K562 (cell line): ENCODE results near the gene PTTG2. TPM values are rescaled to one million over a fixed set of nuclear protein-coding genes. Genes with fewer than 3 reads are reported as not detected.

ENCODE experiments used
- ATAC-seq: fragments of 200-7000 bp; cut with Tn5 transposase; 3 replicates; pipeline ENCODE4 v1.9.1; 2020; ENCODE audit warnings: moderate library complexity
- BruUV-seq: library from RNA; stranded (reverse); fragments of 400-500 nt; replicated peaks from 2 replicates; lab custom pipeline; 2021; lab: Mats Ljungman, UMichigan
- CTCF ChIA-PET: fragments of 300-600 bp; formaldehyde crosslinking; extraction: SDS; loops from one replicate; lab custom pipeline; 2021; ENCODE audit warnings: low intra/inter-chr PET ratio; lab: Yijun Ruan, JAX
- POLR2A ChIA-PET: fragments of 300-600, 350-650 bp; sonication (Branson Sonifier 250); formaldehyde crosslinking; extraction: SDS; loops from one replicate; lab custom pipeline; 2021; ENCODE audit warnings: antibody characterized with exemption, inconsistent platforms; lab: Yijun Ruan, JAX
- DNase-seq, 4 experiments: peaks; one replicate each; pipeline versions ENCODE4 v3.0.0 to v3.0.0-alpha.2; 2011 to 2018; ENCODE audit warnings: low spot score in 3 of 4, mixed read lengths in 3 of 4; ENCODE audit errors: extremely low read depth in 1 of 4
- FAIRE-seq: peaks from 2 replicates; lab custom pipeline; 2011; peaks lifted over from hg19 to GRCh38; lab: Jason Lieb, UNC
- H2AFZ ChIP-seq: 2 replicates; pipeline ENCODE4 v1.6.0; 2011; ENCODE audit warnings: low read depth, low read length, control low read depth, inconsistent platforms
- H3K27ac ChIP-seq: fragments of 200-600 bp; 3 replicates; pipeline ENCODE4 v1.8.0; 2011; ENCODE audit warnings: low read depth, mild to moderate bottlenecking, control low read depth, inconsistent platforms, low read length, moderate library complexity, mixed read lengths; ENCODE audit errors: extremely low read depth
- H3K27me3 ChIP-seq, 2 experiments: fragments of 300-600 bp in 1 of 2; 2 replicates in 1 of 2; 3 replicates in 1 of 2; pipeline versions ENCODE4 v1.6.0 to v1.8.0; 2011; ENCODE audit warnings: inconsistent platforms in 2 of 2, low read length in 2 of 2, mild to moderate bottlenecking in 1 of 2, mixed read lengths in 1 of 2, moderate library complexity in 1 of 2; ENCODE audit not compliant: control insufficient read depth in 2 of 2, insufficient read depth in 2 of 2
- H3K36me3 ChIP-seq: fragments of 300-600 bp; 3 replicates; pipeline ENCODE4 v1.8.0; 2011; ENCODE audit warnings: mild to moderate bottlenecking, low read length, inconsistent platforms; ENCODE audit not compliant: control insufficient read depth, insufficient read depth
- H3K4me1 ChIP-seq, 2 experiments: fragments of 200-600 bp in 1 of 2; replicated peaks in 1 of 2; 2 replicates in 1 of 2; 3 replicates in 1 of 2; pipeline versions ENCODE4 v1.5.1 to v1.8.0; 2011; ENCODE audit warnings: inconsistent platforms in 2 of 2, low read length in 2 of 2, mild to moderate bottlenecking in 1 of 2, mixed read lengths in 1 of 2, moderate library complexity in 1 of 2; ENCODE audit not compliant: control insufficient read depth in 2 of 2, insufficient read depth in 2 of 2
- H3K4me2 ChIP-seq: 2 replicates; pipeline ENCODE4 v1.6.1; 2011; ENCODE audit warnings: low read length, control low read depth, inconsistent platforms, mixed read lengths; ENCODE audit not compliant: insufficient read depth
- H3K4me3 ChIP-seq: fragments of 200-600 bp; sonication (generic), shearing (Covaris generic); 2 replicates; pipeline ENCODE4 v1.5.1; 2016; ENCODE audit warnings: control low read depth, inconsistent platforms
- H3K79me2 ChIP-seq: fragments of 200-600 bp; 3 replicates; pipeline ENCODE4 v1.8.0; 2011; ENCODE audit warnings: low read length, inconsistent platforms; ENCODE audit not compliant: control insufficient read depth, insufficient read depth
- H3K9ac ChIP-seq, 2 experiments: 2 replicates each; pipeline versions ENCODE4 v1.6.0 to v1.6.1; 2011; ENCODE audit warnings: low read depth in 2 of 2, low read length in 2 of 2, control low read depth in 1 of 2, inconsistent platforms in 1 of 2, mild to moderate bottlenecking in 1 of 2, mixed read lengths in 1 of 2; ENCODE audit not compliant: insufficient read depth in 1 of 2
- H3K9me1 ChIP-seq: one replicate; pipeline ENCODE4 v1.6.0; 2011; ENCODE audit warnings: inconsistent platforms, mild to moderate bottlenecking, low read length, moderate library complexity; ENCODE audit not compliant: control insufficient read depth, insufficient read depth
- H3K9me3 ChIP-seq: replicated peaks from 2 replicates; pipeline ENCODE4 v1.5.1; 2011; ENCODE audit warnings: low read depth, low read length, inconsistent platforms; ENCODE audit not compliant: control insufficient read depth, insufficient read depth
- H4K20me1 ChIP-seq: replicated peaks from 2 replicates; pipeline ENCODE4 v1.6.1; 2011; ENCODE audit warnings: low read length, inconsistent platforms, mixed read lengths; ENCODE audit not compliant: control insufficient read depth, insufficient read depth
- CBX1 ChIP-seq: sonication (generic); IDR thresholded peaks from 2 replicates; pipeline ENCODE4 v1.6.1; 2016; ENCODE audit warnings: antibody characterized with exemption, low read depth, mild to moderate bottlenecking
- EP300 ChIP-seq: IDR thresholded peaks from 2 replicates; pipeline ENCODE4 v1.6.1; 2012; ENCODE audit warnings: low read length, improper control_type of control experiment
- GABPA ChIP-seq: fragments of 200-800 bp; sonication (Bioruptor generic); conservative IDR thresholded peaks from 2 replicates; pipeline ENCODE4 v1.6.1; 2016; ENCODE audit warnings: low read depth, missing genetic modification characterization, missing compliant biosample characterization
- GATAD2B ChIP-seq: fragments of 450-650 bp; IDR thresholded peaks from 2 replicates; pipeline ENCODE4 v1.6.1; 2017; ENCODE audit warnings: mild to moderate bottlenecking, borderline replicate concordance
- L3MBTL2 ChIP-seq: fragments of 450-650 bp; IDR thresholded peaks from 2 replicates; pipeline ENCODE4 v1.6.1; 2016; ENCODE audit warnings: mild to moderate bottlenecking, moderate library complexity
- MTF1 ChIP-seq: fragments of 250-450 bp; sonication (Bioruptor Pico); IDR thresholded peaks from 2 replicates; pipeline ENCODE4 v1.9.0; 2021; ENCODE audit warnings: moderate library complexity, mild to moderate bottlenecking, inconsistent platforms, borderline replicate concordance
- POLR2B ChIP-seq: fragments of 450-650 bp; IDR thresholded peaks from 2 replicates; pipeline ENCODE4 v1.6.1; 2018; ENCODE audit warnings: low read depth; ENCODE audit not compliant: partially characterized antibody
- PRMT5 ChIP-seq: sonication (generic); formaldehyde crosslinking; IDR thresholded peaks from 2 replicates; pipeline ENCODE4 v1.5.0; 2020; ENCODE audit warnings: missing genetic modification reagents
- RNF2 ChIP-seq: sonication (generic); IDR thresholded peaks from 2 replicates; pipeline ENCODE4 v1.6.1; 2016
- THRAP3 ChIP-seq: fragments of 450-650 bp; IDR thresholded peaks from 2 replicates; pipeline ENCODE4 v1.6.1; 2016; ENCODE audit warnings: mild to moderate bottlenecking, inconsistent platforms, borderline replicate concordance
- TRIM28 ChIP-seq: fragments of 450-650 bp; IDR thresholded peaks from 2 replicates; pipeline ENCODE4 v1.6.1; 2017
- ZC3H11A ChIP-seq: IDR thresholded peaks from 2 replicates; pipeline ENCODE4 v1.6.1; 2012; ENCODE audit warnings: low read depth, low read length, improper control_type of control experiment
- ZFP36 ChIP-seq: fragments of 150-350 bp; IDR thresholded peaks from 2 replicates; pipeline ENCODE4 v1.6.1; 2018; ENCODE audit warnings: low read length, low read depth; ENCODE audit not compliant: partially characterized antibody
- ZNF24 ChIP-seq: fragments of 450-650 bp; IDR thresholded peaks from 2 replicates; pipeline ENCODE4 v1.6.1; 2016
- ZNF511 ChIP-seq: sonication (generic); formaldehyde crosslinking; IDR thresholded peaks from 2 replicates; pipeline ENCODE4 v1.8.0; 2022; ENCODE audit warnings: mild to moderate bottlenecking, missing genetic modification reagents
- WGBS: fragments of 100-300 bp; shearing (Covaris generic); methylation state at CpG from one replicate; pipeline ENCODE4 v1.1.6; 2016; ENCODE audit warnings: low coverage, mixed read lengths; ENCODE audit not compliant: insufficient coverage; ENCODE audit errors: missing lambda C conversion rate; 5-methylcytosine and 5-hydroxymethylcytosine counted together
- in situ Hi-C: fragments of 300-500 bp; cut with MboI; formaldehyde crosslinking; loops from 4 replicates; pipeline ENCODE4 v1.15.0; 2018; ENCODE audit warnings: inconsistent platforms, mixed read lengths
- intact Hi-C: fragments of 100-400 bp; cut with micrococcal nuclease; formaldehyde crosslinking; loops from 2 replicates; pipeline ENCODE4 v1.14.2; 2022
- polyA plus RNA-seq, 8 experiments: library from polyadenylated mRNA; depleted of rRNA in 4 of 8; stranded (reverse) in 5 of 8; unstranded in 3 of 8; fragments of >200 nt; fragmentation: Nextera tagmentation in 2 of 8; fragmentation: Illumina TruSeq in 1 of 8; extraction: Ambion mirVana in 2 of 8; extraction: Trizol in 1 of 8; gene quantifications; 2 replicates each; pipeline versions ENCODE4 v1.2.1 to v1.2.3, GENCODE V29; 2011 to 2014; ENCODE audit warnings: inconsistent platforms in 1 of 8, missing spikeins in 1 of 8
- total RNA-seq, 7 experiments: library from RNA; depleted of rRNA in 6 of 7; stranded (reverse); fragments of >200 nt in 6 of 7; fragmentation: Illumina TruSeq in 2 of 7; extraction: Trizol in 2 of 7; gene quantifications; 2 replicates each; pipeline versions ENCODE4 v1.2.1 to v1.2.3, GENCODE V29; 2011 to 2021; ENCODE audit warnings: low replicate concordance in 1 of 7
- TF ChIP-seq, protein P1 (sequence below), 2 experiments: fragments of 200-800 bp in 1 of 2; sonication (Bioruptor generic) in 1 of 2; sonication (generic) in 1 of 2; formaldehyde crosslinking in 1 of 2; IDR thresholded peaks in 1 of 2; conservative IDR thresholded peaks in 1 of 2; 2 replicates each; pipeline versions ENCODE4 v1.5.0 to v1.6.1; 2016 to 2020; ENCODE audit warnings: missing compliant biosample characterization in 1 of 2, missing genetic modification characterization in 1 of 2, missing genetic modification reagents in 1 of 2
- TF ChIP-seq, protein P2 (sequence below), 3 experiments: IDR thresholded peaks in 2 of 3; conservative IDR thresholded peaks in 1 of 3; 2 replicates each; pipeline ENCODE4 v1.5.1; 2011 to 2012; ENCODE audit warnings: low read length in 3 of 3, mild to moderate bottlenecking in 3 of 3, control low read depth in 2 of 3, improper control_type of control experiment in 1 of 3, inconsistent platforms in 1 of 3, low read depth in 1 of 3, mixed read lengths in 1 of 3, moderate library complexity in 1 of 3; ENCODE audit not compliant: insufficient read depth in 2 of 3
- TF ChIP-seq, protein P3 (sequence below): fragments of 250-450 bp; sonication (Bioruptor Pico); IDR thresholded peaks from 2 replicates; pipeline ENCODE4 v1.9.0; 2021; ENCODE audit warnings: mild to moderate bottlenecking
- TF ChIP-seq, protein P4 (sequence below): sonication (generic); formaldehyde crosslinking; IDR thresholded peaks from 2 replicates; pipeline ENCODE4 v1.8.0; 2022; ENCODE audit warnings: mild to moderate bottlenecking, missing genetic modification reagents

The PTTG2 gene
- total and polyA plus RNA-seq, 9 of the 15 experiments (the other 6 are each of a cell fraction or from before 2014, with no cell fraction given), result not detected

- FAIRE-seq (no peak), DNase-seq (no peak), ATAC-seq (no peak)
- ChIA-PET CTCF (no interaction called here), POLR2A (no interaction called here)
- Histone ChIP-seq H3K4me1 (peaks cover 0 to 2% of the 10 kb centered on the region in 2 experiments; a peak in 3 of 5 replicates), H4K20me1 (no peaks in the 10 kb centered on the region), H3K36me3 (no peaks in the 10 kb centered on the region), H3K9me3 (no peaks in the 10 kb centered on the region), H3K9ac (no peak overlapping the region), H2AFZ (no peak overlapping the region), H3K27ac (no peak overlapping the region), H3K9me1 (no peaks in the 10 kb centered on the region), H3K4me2 (no peak overlapping the region), H3K27me3 (peaks cover 21 to 31% of the 10 kb centered on the region in 2 experiments), H3K79me2 (no peaks in the 10 kb centered on the region), H3K4me3 (no peak overlapping the region)
- 11% methylated on average over 5 of the region's 5 CpGs for WGBS
- no TSS peak for BruUV-seq
- in situ Hi-C loops (no loop called here), intact Hi-C loops (no loop called here)
- no peak for TF ChIP-seq PRMT5
- no peak for TF ChIP-seq TRIM28
- TF ChIP-seq, protein P1, sequence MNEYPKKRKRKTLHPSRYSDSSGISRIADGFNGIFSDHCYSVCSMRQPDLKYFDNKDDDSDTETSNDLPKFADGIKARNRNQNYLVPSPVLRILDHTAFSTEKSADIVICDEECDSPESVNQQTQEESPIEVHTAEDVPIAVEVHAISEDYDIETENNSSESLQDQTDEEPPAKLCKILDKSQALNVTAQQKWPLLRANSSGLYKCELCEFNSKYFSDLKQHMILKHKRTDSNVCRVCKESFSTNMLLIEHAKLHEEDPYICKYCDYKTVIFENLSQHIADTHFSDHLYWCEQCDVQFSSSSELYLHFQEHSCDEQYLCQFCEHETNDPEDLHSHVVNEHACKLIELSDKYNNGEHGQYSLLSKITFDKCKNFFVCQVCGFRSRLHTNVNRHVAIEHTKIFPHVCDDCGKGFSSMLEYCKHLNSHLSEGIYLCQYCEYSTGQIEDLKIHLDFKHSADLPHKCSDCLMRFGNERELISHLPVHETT (CRISPR knock-in tag; conservative IDR thresholded peaks at IDR 0.05 in 1 of 2, IDR thresholded peaks at IDR 0.05 in 1 of 2), result no peak
- no peak for TF ChIP-seq THRAP3
- TF ChIP-seq ZFP36, result no peak
- no peak for TF ChIP-seq ZNF24
- TF ChIP-seq ZNF511, result no peak
- no peak for TF ChIP-seq RNF2
- no peak for TF ChIP-seq CBX1
- TF ChIP-seq, protein P2, sequence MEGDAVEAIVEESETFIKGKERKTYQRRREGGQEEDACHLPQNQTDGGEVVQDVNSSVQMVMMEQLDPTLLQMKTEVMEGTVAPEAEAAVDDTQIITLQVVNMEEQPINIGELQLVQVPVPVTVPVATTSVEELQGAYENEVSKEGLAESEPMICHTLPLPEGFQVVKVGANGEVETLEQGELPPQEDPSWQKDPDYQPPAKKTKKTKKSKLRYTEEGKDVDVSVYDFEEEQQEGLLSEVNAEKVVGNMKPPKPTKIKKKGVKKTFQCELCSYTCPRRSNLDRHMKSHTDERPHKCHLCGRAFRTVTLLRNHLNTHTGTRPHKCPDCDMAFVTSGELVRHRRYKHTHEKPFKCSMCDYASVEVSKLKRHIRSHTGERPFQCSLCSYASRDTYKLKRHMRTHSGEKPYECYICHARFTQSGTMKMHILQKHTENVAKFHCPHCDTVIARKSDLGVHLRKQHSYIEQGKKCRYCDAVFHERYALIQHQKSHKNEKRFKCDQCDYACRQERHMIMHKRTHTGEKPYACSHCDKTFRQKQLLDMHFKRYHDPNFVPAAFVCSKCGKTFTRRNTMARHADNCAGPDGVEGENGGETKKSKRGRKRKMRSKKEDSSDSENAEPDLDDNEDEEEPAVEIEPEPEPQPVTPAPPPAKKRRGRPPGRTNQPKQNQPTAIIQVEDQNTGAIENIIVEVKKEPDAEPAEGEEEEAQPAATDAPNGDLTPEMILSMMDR (IDR thresholded peaks at IDR 0.05 in 2 of 3, conservative IDR thresholded peaks at IDR 0.05 in 1 of 3; ENCODE audit: insufficient read depth in 2 of 3, low read depth in 1 of 3, low read length in 3 of 3), result no peak
- no peak for TF ChIP-seq ZC3H11A
- TF ChIP-seq, protein P3, sequence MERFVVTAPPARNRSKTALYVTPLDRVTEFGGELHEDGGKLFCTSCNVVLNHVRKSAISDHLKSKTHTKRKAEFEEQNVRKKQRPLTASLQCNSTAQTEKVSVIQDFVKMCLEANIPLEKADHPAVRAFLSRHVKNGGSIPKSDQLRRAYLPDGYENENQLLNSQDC (CRISPR knock-in tag), result no peak
- no peak for TF ChIP-seq L3MBTL2
- no peak for TF ChIP-seq GATAD2B
- TF ChIP-seq, protein P4, sequence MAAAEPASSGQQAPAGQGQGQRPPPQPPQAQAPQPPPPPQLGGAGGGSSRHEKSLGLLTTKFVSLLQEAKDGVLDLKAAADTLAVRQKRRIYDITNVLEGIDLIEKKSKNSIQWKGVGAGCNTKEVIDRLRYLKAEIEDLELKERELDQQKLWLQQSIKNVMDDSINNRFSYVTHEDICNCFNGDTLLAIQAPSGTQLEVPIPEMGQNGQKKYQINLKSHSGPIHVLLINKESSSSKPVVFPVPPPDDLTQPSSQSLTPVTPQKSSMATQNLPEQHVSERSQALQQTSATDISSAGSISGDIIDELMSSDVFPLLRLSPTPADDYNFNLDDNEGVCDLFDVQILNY, result no peak
- TF ChIP-seq MTF1 (CRISPR knock-in tag), result no peak
- no peak for TF ChIP-seq POLR2B
- TF ChIP-seq GABPA, result no peak
- no peak for TF ChIP-seq EP300
Measured at GRCh38 chr4:37982736-37983135, 22.5 kb downstream of the PTTG2 start.
